Measurements from ENCODE around the gene ACAT1. TPM values are rescaled to one million over a fixed set of nuclear protein-coding genes. Genes with fewer than 3 reads are reported as not detected.

Gene ACAT1
- polyA plus RNA-seq, 1 of the 3 experiments (the other 2 are of a cell fraction), result 78.8 TPM

DNA sequence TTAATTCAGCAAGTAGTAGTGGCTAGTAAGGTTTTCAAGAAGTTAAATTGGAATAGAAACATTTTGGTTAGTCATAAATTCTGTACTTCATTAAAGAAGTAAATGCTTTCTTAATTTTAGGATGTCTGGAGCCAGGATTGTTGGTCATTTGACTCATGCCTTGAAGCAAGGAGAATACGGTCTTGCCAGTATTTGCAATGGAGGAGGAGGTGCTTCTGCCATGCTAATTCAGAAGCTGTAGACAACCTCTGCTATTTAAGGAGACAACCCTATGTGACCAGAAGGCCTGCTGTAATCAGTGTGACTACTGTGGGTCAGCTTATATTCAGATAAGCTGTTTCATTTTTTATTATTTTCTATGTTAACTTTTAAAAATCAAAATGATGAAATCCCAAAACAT is 25.8 kb downstream of the ACAT1 start:
- no peaks in the 10 kb centered on the region for H3K79me2 ChIP-seq (ENCODE audit: insufficient read depth)
- no peak overlapping the region for H3K9ac ChIP-seq
- H3K4me1 ChIP-seq (ENCODE audit: control insufficient read depth in 1 of 2, insufficient read depth in 2 of 2, low read depth in 1 of 2, low read length in 1 of 2), result peaks cover 0 to 2% of the 10 kb centered on the region in 2 experiments; a peak in 1 of 4 replicates
- H3K27ac ChIP-seq (ENCODE audit: low read depth in 2 of 2, low read length in 1 of 2), result no peak overlapping the region
- no peaks in the 10 kb centered on the region for H3F3A ChIP-seq (replicated peaks; ENCODE audit: insufficient read depth)
- H3K36me3 ChIP-seq (replicated peaks in 1 of 2; ENCODE audit: control insufficient read depth in 1 of 2, insufficient read depth in 2 of 2, low read length in 1 of 2), result peaks cover 64 to 85% of the 10 kb centered on the region in 2 experiments
- H3K9me3 ChIP-seq, result no peaks in the 10 kb centered on the region
- H3K9me2 ChIP-seq, result no peaks in the 10 kb centered on the region
- H3K4me2 ChIP-seq, result no peak overlapping the region
- no peak for DNase-seq
- 93% methylated on average over 1 of the region's 1 CpG for WGBS (ENCODE audit: low lambda C conversion rate)
- H2AFZ ChIP-seq (ENCODE audit: low read depth), result no peak overlapping the region
- no peaks in the 10 kb centered on the region for H4K20me1 ChIP-seq (ENCODE audit: insufficient read depth)
- H3K27me3 ChIP-seq (ENCODE audit: insufficient read depth), result no peaks in the 10 kb centered on the region
- TF ChIP-seq, protein P1, sequence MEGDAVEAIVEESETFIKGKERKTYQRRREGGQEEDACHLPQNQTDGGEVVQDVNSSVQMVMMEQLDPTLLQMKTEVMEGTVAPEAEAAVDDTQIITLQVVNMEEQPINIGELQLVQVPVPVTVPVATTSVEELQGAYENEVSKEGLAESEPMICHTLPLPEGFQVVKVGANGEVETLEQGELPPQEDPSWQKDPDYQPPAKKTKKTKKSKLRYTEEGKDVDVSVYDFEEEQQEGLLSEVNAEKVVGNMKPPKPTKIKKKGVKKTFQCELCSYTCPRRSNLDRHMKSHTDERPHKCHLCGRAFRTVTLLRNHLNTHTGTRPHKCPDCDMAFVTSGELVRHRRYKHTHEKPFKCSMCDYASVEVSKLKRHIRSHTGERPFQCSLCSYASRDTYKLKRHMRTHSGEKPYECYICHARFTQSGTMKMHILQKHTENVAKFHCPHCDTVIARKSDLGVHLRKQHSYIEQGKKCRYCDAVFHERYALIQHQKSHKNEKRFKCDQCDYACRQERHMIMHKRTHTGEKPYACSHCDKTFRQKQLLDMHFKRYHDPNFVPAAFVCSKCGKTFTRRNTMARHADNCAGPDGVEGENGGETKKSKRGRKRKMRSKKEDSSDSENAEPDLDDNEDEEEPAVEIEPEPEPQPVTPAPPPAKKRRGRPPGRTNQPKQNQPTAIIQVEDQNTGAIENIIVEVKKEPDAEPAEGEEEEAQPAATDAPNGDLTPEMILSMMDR (IDR thresholded peaks at IDR 0.05), result no peak
- TF ChIP-seq NRF1 (IDR thresholded peaks at IDR 0.05; ENCODE audit: low read depth, low read length), result no peak
- no peak for TF ChIP-seq RAD21 (IDR thresholded peaks at IDR 0.05; ENCODE audit: low read length)
- TF ChIP-seq, protein P2, sequence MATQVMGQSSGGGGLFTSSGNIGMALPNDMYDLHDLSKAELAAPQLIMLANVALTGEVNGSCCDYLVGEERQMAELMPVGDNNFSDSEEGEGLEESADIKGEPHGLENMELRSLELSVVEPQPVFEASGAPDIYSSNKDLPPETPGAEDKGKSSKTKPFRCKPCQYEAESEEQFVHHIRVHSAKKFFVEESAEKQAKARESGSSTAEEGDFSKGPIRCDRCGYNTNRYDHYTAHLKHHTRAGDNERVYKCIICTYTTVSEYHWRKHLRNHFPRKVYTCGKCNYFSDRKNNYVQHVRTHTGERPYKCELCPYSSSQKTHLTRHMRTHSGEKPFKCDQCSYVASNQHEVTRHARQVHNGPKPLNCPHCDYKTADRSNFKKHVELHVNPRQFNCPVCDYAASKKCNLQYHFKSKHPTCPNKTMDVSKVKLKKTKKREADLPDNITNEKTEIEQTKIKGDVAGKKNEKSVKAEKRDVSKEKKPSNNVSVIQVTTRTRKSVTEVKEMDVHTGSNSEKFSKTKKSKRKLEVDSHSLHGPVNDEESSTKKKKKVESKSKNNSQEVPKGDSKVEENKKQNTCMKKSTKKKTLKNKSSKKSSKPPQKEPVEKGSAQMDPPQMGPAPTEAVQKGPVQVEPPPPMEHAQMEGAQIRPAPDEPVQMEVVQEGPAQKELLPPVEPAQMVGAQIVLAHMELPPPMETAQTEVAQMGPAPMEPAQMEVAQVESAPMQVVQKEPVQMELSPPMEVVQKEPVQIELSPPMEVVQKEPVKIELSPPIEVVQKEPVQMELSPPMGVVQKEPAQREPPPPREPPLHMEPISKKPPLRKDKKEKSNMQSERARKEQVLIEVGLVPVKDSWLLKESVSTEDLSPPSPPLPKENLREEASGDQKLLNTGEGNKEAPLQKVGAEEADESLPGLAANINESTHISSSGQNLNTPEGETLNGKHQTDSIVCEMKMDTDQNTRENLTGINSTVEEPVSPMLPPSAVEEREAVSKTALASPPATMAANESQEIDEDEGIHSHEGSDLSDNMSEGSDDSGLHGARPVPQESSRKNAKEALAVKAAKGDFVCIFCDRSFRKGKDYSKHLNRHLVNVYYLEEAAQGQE (IDR thresholded peaks at IDR 0.05; ENCODE audit: low read depth, low read length), result no peak
- TF ChIP-seq, protein P3, sequence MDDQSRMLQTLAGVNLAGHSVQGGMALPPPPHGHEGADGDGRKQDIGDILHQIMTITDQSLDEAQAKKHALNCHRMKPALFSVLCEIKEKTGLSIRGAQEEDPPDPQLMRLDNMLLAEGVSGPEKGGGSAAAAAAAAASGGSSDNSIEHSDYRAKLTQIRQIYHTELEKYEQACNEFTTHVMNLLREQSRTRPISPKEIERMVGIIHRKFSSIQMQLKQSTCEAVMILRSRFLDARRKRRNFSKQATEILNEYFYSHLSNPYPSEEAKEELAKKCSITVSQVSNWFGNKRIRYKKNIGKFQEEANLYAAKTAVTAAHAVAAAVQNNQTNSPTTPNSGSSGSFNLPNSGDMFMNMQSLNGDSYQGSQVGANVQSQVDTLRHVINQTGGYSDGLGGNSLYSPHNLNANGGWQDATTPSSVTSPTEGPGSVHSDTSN (IDR thresholded peaks at IDR 0.05), result no peak
- TF ChIP-seq SIN3A (IDR thresholded peaks at IDR 0.05; ENCODE audit: borderline replicate concordance, low read depth, low read length), result no peak
- TF ChIP-seq RXRA (IDR thresholded peaks at IDR 0.05; ENCODE audit: borderline replicate concordance, low read depth), result no peak
- TF ChIP-seq FOXJ3 (CRISPR knock-in tag; IDR thresholded peaks at IDR 0.05), result no peak
- TF ChIP-seq, protein P4, sequence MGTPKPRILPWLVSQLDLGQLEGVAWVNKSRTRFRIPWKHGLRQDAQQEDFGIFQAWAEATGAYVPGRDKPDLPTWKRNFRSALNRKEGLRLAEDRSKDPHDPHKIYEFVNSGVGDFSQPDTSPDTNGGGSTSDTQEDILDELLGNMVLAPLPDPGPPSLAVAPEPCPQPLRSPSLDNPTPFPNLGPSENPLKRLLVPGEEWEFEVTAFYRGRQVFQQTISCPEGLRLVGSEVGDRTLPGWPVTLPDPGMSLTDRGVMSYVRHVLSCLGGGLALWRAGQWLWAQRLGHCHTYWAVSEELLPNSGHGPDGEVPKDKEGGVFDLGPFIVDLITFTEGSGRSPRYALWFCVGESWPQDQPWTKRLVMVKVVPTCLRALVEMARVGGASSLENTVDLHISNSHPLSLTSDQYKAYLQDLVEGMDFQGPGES (IDR thresholded peaks at IDR 0.05; ENCODE audit: low read depth, low read length), result no peak
- TF ChIP-seq, protein P5, sequence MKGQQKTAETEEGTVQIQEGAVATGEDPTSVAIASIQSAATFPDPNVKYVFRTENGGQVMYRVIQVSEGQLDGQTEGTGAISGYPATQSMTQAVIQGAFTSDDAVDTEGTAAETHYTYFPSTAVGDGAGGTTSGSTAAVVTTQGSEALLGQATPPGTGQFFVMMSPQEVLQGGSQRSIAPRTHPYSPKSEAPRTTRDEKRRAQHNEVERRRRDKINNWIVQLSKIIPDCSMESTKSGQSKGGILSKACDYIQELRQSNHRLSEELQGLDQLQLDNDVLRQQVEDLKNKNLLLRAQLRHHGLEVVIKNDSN (IDR thresholded peaks at IDR 0.05; ENCODE audit: borderline replicate concordance, low read depth), result no peak
- no peak for TF ChIP-seq RCOR1 (IDR thresholded peaks at IDR 0.05; ENCODE audit: low read length)
- TF ChIP-seq FOSL2 (IDR thresholded peaks at IDR 0.05; ENCODE audit: borderline replicate concordance, low read depth), result no peak
- TF ChIP-seq POLR2AphosphoS5 (IDR thresholded peaks at IDR 0.05; ENCODE audit: low read depth, low read length), result no peak
- TF ChIP-seq, protein P6, sequence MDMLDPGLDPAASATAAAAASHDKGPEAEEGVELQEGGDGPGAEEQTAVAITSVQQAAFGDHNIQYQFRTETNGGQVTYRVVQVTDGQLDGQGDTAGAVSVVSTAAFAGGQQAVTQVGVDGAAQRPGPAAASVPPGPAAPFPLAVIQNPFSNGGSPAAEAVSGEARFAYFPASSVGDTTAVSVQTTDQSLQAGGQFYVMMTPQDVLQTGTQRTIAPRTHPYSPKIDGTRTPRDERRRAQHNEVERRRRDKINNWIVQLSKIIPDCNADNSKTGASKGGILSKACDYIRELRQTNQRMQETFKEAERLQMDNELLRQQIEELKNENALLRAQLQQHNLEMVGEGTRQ (IDR thresholded peaks at IDR 0.05; ENCODE audit: borderline replicate concordance, low read depth, low read length), result no peak
- no peak for TF ChIP-seq CHD2 (IDR thresholded peaks at IDR 0.05; ENCODE audit: low read length, partially characterized antibody)
- TF ChIP-seq, protein P7, sequence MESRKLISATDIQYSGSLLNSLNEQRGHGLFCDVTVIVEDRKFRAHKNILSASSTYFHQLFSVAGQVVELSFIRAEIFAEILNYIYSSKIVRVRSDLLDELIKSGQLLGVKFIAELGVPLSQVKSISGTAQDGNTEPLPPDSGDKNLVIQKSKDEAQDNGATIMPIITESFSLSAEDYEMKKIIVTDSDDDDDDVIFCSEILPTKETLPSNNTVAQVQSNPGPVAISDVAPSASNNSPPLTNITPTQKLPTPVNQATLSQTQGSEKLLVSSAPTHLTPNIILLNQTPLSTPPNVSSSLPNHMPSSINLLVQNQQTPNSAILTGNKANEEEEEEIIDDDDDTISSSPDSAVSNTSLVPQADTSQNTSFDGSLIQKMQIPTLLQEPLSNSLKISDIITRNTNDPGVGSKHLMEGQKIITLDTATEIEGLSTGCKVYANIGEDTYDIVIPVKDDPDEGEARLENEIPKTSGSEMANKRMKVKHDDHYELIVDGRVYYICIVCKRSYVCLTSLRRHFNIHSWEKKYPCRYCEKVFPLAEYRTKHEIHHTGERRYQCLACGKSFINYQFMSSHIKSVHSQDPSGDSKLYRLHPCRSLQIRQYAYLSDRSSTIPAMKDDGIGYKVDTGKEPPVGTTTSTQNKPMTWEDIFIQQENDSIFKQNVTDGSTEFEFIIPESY (IDR thresholded peaks at IDR 0.05; ENCODE audit: borderline replicate concordance, low read depth), result no peak
- CTCF ChIA-PET, result no interaction called here
- POLR2A ChIA-PET, result no interaction called here
- no peak overlapping the region for H3K4me3 ChIP-seq (ENCODE audit: low read depth in 2 of 2, low read length in 1 of 2)
